VCaP (cell line): ENCODE results near the gene TBX18.

Experiments
- H3K27ac ChIP-seq: fragments of 450-650 bp; 2 replicates; pipeline ENCODE4 v1.5.1; 2017
- TF ChIP-seq, protein P1 (sequence below): fragments of 450-650 bp; conservative IDR thresholded peaks from 2 replicates; pipeline ENCODE4 v1.5.1; 2017; ENCODE audit warnings: mild to moderate bottlenecking, moderate library complexity

Gene TBX18

DNA sequence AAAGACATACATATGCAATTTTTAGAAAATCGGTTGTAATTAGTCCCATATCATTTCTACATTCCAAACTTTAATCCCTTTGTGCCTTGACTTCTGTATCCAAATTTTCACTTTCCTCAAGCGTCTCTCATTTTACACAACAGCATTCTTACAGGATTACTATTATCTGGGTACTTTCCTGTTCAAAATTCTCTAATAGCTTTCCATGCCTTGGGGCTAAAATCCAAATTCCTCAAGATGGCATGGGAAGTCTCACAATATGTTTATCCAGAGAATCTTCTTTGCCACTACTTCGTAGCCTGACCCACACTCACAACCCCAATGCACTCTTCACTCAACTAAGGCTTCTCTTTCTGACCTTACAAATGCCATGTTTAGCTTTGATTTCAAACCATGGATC is 125.0 kb downstream of the TBX18 start:
- TF ChIP-seq, protein P1, sequence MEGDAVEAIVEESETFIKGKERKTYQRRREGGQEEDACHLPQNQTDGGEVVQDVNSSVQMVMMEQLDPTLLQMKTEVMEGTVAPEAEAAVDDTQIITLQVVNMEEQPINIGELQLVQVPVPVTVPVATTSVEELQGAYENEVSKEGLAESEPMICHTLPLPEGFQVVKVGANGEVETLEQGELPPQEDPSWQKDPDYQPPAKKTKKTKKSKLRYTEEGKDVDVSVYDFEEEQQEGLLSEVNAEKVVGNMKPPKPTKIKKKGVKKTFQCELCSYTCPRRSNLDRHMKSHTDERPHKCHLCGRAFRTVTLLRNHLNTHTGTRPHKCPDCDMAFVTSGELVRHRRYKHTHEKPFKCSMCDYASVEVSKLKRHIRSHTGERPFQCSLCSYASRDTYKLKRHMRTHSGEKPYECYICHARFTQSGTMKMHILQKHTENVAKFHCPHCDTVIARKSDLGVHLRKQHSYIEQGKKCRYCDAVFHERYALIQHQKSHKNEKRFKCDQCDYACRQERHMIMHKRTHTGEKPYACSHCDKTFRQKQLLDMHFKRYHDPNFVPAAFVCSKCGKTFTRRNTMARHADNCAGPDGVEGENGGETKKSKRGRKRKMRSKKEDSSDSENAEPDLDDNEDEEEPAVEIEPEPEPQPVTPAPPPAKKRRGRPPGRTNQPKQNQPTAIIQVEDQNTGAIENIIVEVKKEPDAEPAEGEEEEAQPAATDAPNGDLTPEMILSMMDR, result no peak
- H3K27ac ChIP-seq, result no peak overlapping the region

DNA sequence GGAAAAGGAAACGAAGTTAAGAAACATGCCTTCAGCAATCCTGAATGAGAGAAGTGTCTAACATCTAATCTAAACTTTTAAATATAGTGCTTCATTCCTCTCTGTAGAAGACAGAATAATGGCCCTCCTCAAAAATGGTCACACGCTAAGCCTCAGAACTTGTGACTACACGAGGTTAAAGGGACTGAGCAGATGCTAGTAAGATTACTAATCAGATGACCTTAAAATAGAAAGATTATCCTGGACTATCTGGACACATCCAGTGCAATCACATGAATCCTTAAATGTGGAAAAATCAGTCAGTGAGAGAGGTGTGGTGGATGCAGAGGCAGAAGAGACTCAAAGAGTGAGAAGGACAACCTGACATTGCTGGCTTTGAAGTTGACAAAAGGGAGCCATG is 126.1 kb downstream of the TBX18 start:
- H3K27ac ChIP-seq, result no peak overlapping the region
- TF ChIP-seq, protein P1, result no peak
